ENCODE results near the gene SLC2A11. TPM values are rescaled to one million over a fixed set of nuclear protein-coding genes. Genes with fewer than 3 reads are reported as not detected.

Gene SLC2A11
- total and polyA plus RNA-seq, 4 donors = 3.4 to 9.0 (median 4.3) TPM

DNA sequence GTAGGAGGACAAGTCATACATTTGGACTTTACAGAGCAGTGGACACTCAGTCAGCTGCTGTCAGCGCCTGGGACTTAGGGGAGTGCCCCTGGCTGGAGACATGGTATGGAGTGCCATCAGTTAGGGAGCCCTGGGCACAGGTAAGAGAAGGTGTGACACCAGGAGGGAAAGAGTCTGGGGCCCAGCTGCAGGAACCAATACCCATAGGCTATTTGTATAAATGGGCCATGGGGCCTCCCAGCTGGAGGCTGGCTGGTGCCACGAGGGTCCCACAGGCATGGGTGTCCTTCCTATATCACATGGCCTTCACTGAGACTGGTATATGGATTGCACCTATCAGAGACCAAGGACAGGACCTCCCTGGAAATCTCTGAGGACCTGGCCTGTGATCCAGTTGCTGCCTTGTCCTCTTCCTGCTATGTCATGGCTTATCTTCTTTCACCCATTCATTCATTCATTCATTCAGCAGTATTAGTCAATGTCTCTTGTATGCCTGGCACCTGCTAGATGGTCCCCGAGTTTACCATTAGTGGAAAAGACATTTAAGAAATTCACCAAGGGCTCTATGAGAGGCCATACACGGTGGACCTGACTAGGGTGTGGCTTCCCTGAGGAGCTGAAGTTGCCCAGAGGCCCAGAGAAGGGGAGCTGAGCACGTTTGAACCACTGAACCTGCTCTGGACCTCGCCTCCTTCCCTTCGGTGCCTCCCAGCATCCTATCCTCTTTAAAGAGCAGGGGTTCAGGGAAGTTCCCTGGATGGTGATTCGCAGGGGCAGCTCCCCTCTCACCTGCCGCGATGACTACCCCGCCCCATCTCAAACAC, 35.7 kb downstream of the SLC2A11 start:
- Histone ChIP-seq H3K4me1 (ENCODE audit: control insufficient read depth in 4 of 4, insufficient read depth in 4 of 4, low read length in 3 of 4) (peaks cover 11 to 29% (median 20%) of the 10 kb centered on the region in 4 donors), H3K4me3 (ENCODE audit: low read depth in 1 of 3, low read length in 3 of 3) (peak overlapping the region; percentile 2 to 78 (median 72)), H3K9me3 (ENCODE audit: control insufficient read depth in 4 of 4, low read length in 3 of 4) (no peaks in the 10 kb centered on the region), H3K27ac (ENCODE audit: low read depth in 1 of 2, low read length in 2 of 2) (peak overlapping the region; percentile 89 to 97), H3K27me3 (ENCODE audit: control insufficient read depth in 4 of 4, insufficient read depth in 4 of 4, low read length in 3 of 4) (no peaks in the 10 kb centered on the region), H3K36me3 (ENCODE audit: control insufficient read depth in 4 of 4, insufficient read depth in 3 of 4, low read depth in 1 of 4, low read length in 3 of 4) (peaks cover 1 to 9% (median 5%) of the 10 kb centered on the region in 4 donors), H3K9ac (ENCODE audit: low read depth in 1 of 2, low read length in 2 of 2) (peak overlapping the region; percentile 15 to 78)
- peak; percentile 4 for TF ChIP-seq YY1 (IDR thresholded peaks at IDR 0.05)
- no peak for TF ChIP-seq SP1 (IDR thresholded peaks at IDR 0.05)
- DNase-seq (ENCODE audit: low spot score) = no peak
- WGBS = 48% methylated on average over 11 of the region's 11 CpGs

DNA sequence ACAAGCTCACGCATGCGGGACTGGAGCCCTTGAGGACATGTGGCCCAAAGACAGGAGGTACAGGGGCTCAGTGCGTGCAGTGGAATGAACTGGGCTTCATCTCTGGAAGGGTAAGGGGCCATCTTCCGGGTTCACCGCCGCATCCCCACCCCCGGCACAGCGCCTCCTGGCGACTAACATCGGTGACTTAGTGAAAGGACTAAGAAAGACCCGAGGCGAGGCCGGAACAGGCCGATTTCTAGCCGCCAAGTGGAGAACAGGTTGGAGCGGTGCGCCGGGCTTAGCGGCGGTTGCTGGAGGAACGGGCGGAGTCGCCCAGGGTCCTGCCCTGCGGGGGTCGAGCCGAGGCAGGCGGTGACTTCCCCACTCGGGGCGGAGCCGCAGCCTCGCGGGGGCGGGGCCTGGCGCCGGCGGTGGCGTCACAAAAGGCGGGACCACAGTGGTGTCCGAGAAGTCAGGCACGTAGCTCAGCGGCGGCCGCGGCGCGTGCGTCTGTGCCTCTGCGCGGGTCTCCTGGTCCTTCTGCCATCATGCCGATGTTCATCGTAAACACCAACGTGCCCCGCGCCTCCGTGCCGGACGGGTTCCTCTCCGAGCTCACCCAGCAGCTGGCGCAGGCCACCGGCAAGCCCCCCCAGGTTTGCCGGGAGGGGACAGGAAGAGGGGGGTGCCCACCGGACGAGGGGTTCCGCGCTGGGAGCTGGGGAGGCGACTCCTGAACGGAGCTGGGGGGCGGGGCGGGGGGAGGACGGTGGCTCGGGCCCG, 36.5 kb downstream of the SLC2A11 start, which contains the start of gene MIF:
Gene MIF, plus strand, starts transcription at position 439 of the 765 bp plus-strand sequence. Its CDS starts 92 bp downstream, at position 531.
- TF ChIP-seq HNF4A (conservative IDR thresholded peaks at IDR 0.05) = no peak
- no peak for TF ChIP-seq EGR1 (IDR thresholded peaks at IDR 0.05; ENCODE audit: low read depth in 2 of 2)
- TF ChIP-seq REST (IDR thresholded peaks at IDR 0.05) = peak; percentile 49
- TF ChIP-seq, protein P1, sequence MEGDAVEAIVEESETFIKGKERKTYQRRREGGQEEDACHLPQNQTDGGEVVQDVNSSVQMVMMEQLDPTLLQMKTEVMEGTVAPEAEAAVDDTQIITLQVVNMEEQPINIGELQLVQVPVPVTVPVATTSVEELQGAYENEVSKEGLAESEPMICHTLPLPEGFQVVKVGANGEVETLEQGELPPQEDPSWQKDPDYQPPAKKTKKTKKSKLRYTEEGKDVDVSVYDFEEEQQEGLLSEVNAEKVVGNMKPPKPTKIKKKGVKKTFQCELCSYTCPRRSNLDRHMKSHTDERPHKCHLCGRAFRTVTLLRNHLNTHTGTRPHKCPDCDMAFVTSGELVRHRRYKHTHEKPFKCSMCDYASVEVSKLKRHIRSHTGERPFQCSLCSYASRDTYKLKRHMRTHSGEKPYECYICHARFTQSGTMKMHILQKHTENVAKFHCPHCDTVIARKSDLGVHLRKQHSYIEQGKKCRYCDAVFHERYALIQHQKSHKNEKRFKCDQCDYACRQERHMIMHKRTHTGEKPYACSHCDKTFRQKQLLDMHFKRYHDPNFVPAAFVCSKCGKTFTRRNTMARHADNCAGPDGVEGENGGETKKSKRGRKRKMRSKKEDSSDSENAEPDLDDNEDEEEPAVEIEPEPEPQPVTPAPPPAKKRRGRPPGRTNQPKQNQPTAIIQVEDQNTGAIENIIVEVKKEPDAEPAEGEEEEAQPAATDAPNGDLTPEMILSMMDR (IDR thresholded peaks at IDR 0.05; ENCODE audit: low read depth, low read length, missing input control) = peak; percentile 47
- no peak for TF ChIP-seq HNF4G (IDR thresholded peaks at IDR 0.05)
- peak; percentile 24 for TF ChIP-seq NR2F2 (IDR thresholded peaks at IDR 0.05)
- peak; percentile 19 to 46 for TF ChIP-seq RAD21 (IDR thresholded peaks at IDR 0.05)
- TF ChIP-seq YY1 (IDR thresholded peaks at IDR 0.05) = no peak
- TF ChIP-seq RXRA (IDR thresholded peaks at IDR 0.05) = peak in 1 of 2 donors; percentile 65
- peak; percentile 41 for TF ChIP-seq SP1 (IDR thresholded peaks at IDR 0.05)
- peak within 1 kb of the TSS; percentile 57 to 78 (median 72) for H3K4me3 ChIP-seq (ENCODE audit: low read depth in 1 of 3, low read length in 3 of 3)
- WGBS = 2% methylated on average over 72 of the region's 72 CpGs
- DNase-seq (ENCODE audit: low spot score) = peak; percentile 96
- peak within 1 kb of the TSS; percentile 89 to 97 for H3K27ac ChIP-seq (ENCODE audit: low read depth in 1 of 2, low read length in 2 of 2)
- H3K9me3 ChIP-seq (ENCODE audit: control insufficient read depth in 4 of 4, low read length in 3 of 4) = no peaks in the 10 kb centered on the region
- H3K27me3 ChIP-seq (ENCODE audit: control insufficient read depth in 4 of 4, insufficient read depth in 4 of 4, low read length in 3 of 4) = no peaks in the 10 kb centered on the region
- peak within 1 kb of the TSS; percentile 15 to 78 for H3K9ac ChIP-seq (ENCODE audit: low read depth in 1 of 2, low read length in 2 of 2)
- peaks cover 11 to 29% (median 20%) of the 10 kb centered on the region in 4 donors for H3K4me1 ChIP-seq (ENCODE audit: control insufficient read depth in 4 of 4, insufficient read depth in 4 of 4, low read length in 3 of 4)
- peaks cover under 1 to 9% (median 5%) of the 10 kb centered on the region in 4 donors for H3K36me3 ChIP-seq (ENCODE audit: control insufficient read depth in 4 of 4, insufficient read depth in 3 of 4, low read depth in 1 of 4, low read length in 3 of 4)

Measured in liver (tissue), 9 donors.